GM21786 (cell line): ENCODE data around the gene IL23A.
A peak's percentile ranks its signal among the peaks of the same experiment; 100 is the strongest.

Experiments
- ATAC-seq: cut with Tn5 transposase; IDR thresholded peaks from one replicate; pipeline ENCODE4 v1.9.1; 2021; ENCODE audit not compliant: unreplicated experiment

The IL23A gene

GRCh38 chr12:56359851-56360767 lies 21.4 kb downstream of the IL23A start, which contains the start of gene STAT2:
TSS of gene STAT2 (minus strand) at chr12:56360107. CDS start at chr12:56356571, 3,536 bp downstream.
- ATAC-seq = peak; percentile 92

DNA sequence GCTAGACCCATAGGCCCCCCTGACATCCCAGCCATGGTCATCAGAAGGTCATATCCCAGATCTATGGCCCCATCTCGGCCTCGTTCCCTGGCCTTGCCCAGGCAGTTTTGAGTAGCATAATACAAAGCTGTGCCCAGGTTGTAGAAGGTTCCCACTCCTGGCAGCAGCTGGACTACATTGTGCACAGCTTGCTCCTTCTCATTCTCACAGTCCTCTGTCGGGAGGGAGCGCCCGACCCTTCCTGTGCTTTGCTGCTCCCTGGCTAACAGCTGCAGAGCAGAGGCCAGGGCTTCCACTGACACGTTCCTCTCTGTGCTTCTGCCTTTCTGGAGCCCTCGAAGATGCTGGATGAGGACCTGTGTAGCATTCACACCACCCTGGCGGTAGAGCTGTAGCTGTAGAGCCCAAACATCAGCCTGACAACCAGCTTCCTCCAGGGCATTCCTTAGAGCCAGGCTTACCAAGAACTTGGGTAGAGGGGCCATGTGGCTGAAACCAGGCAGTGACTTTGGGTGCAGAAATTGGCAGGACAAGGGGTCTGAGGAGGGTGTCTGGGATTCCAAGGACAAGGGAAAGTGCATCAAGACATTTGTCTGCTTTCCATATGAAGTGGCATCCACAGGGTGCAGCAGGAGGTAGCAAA lies 22.9 kb downstream of the IL23A start:
- no peak for ATAC-seq

GRCh38 chr12:56362130-56363059 lies 23.7 kb downstream of the IL23A start, which contains the start of gene APOF:
TSS of gene APOF (minus strand) at chr12:56362857. CDS start at chr12:56362745, 112 bp downstream.
- no peak for ATAC-seq

DNA sequence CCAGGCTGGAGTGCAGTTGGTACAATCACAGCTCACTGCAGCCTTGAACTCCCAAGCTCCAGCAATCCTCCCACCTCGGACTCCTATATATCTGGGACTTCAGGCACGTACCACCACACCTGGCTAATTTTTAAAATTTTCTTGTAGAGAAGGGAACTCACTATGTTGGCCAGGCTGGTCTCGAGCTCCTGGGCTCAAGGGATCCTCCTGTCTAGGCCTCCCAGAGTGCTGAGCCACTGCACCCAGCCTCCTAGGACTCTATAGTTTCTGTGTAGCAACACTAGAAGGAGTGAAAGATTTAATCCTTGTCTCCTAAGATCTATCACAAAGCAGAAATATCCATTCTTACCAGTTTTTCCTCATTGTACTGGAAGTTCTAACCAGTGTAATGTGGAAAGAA lies 28.3 kb downstream of the IL23A start:
- no peak for ATAC-seq

DNA sequence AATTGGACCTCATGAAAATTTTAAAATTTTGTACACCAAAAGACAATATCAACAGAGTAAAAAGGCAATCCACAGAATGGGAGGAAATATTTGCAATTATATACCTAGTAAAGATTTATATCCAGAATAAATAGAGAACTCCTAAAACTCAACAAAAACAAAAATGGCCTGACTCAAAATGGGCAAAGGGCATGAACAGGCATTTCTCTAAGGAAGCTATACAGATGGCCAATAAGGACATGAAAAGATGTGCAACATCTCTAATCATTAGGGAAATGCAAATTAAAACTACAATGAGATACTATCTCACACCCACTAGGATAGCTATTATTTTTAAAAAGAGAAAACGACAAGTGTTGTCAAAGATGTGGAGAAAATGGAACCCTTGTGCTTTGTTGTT lies 34.8 kb downstream of the IL23A start:
- no peak for ATAC-seq

GRCh38 chr12:56374726-56375597 lies 36.3 kb downstream of the IL23A start:
- ATAC-seq = no peak

DNA sequence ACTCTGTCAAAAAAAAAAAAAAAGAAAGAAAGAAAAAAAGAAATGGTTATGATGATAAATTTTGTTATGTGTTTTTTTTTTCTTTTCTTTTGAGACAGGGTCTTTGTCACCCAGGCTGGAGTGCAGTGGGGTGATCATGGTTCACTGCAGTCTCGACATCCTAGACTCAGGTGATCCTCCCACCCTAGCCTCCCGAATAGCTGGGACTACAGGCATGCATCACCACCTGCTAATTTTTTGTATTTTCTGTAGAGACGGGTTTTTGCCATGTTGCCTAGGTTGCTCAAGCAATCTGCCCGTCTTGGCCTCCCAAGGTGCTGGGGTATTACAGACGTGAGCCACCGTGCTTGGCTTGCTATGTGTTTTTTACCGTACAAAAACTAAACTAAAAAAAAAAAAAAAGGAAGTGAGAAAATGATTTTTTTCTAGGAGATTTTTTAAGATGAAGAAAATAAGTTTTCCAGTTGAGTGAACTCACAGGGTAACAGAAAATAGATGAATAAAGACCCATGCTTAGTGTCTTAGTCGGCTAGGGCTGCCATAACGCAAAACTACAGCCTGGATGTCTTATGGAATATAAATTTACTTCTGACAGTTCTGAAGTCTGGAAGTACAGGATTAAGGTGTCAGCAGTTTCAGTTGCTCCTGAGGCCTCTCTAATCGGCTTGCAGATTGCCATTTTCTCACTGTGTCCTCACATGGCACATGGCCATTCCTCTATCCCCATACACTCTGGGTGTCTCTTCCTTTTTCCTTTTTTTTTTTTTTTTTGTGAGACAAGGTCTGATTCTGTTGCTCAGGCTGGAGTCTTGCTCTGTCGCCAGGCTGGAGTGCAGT lies 37.1 kb downstream of the IL23A start:
- ATAC-seq = peak; percentile 74

GRCh38 chr12:56377310-56377988 lies 38.8 kb downstream of the IL23A start:
- ATAC-seq = no peak

- ATAC-seq = no peak
Measured at GRCh38 chr12:56377989-56378316, 39.3 kb downstream of the IL23A start.

GRCh38 chr12:56382611-56383010 lies 43.9 kb downstream of the IL23A start:
- ATAC-seq = no peak

DNA sequence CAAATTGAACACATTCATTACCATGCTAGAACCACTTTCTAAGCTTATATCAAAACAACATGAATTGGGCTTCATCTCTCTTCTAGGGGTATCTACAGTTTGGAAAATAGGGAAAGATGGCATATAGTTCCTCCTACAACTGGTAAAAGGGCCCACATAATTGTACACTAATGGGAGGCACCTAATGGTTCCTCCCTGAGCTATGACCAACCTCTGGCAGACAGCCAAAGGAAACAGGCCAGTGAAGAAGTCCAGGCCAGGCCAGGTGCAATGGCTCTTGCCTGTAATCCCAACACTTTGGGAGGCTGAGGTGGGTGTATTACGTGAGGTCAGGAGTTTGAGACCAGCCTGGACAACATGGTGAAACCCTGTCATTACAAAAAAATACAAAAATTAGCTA lies 47.2 kb downstream of the IL23A start:
- ATAC-seq = no peak

- no peak for ATAC-seq
Measured at GRCh38 chr12:56387152-56387736, 48.6 kb downstream of the IL23A start.

- ATAC-seq = no peak
Measured at GRCh38 chr12:56389412-56389811, 50.7 kb downstream of the IL23A start.
